Ovary (tissue), 9 donors: ENCODE measurements around the gene TBC1D24. TPM values are rescaled to one million over a fixed set of nuclear protein-coding genes. Genes with fewer than 3 reads are reported as not detected.

Experiments used
- DNase-seq, 5 donors: peaks; one replicate each; pipeline ENCODE4 v3.0.0-alpha.2; 2019 to 2020
- H3K27ac ChIP-seq, 2 donors: fragments of 200-600 bp; one replicate each; pipeline versions ENCODE4 v1.5.1 to v1.8.0; 2019 to 2022
- H3K27me3 ChIP-seq: fragments of 200-600 bp; one replicate; pipeline ENCODE4 v1.8.0; 2022
- H3K36me3 ChIP-seq: fragments of 200-600 bp; sonication (generic); one replicate; pipeline ENCODE4 v1.5.1; 2019
- H3K4me1 ChIP-seq: one replicate; pipeline ENCODE4 v1.8.1; 2013; ENCODE audit warnings: mild to moderate bottlenecking, moderate library complexity; ENCODE audit not compliant: insufficient read depth
- H3K4me3 ChIP-seq: fragments of 200-600 bp; sonication (generic); one replicate; pipeline ENCODE4 v1.5.1; 2017
- H3K9me3 ChIP-seq, 2 donors: fragments of 200-600 bp in 1 of 2; sonication (generic) in 1 of 2; one replicate each; pipeline versions ENCODE4 v1.5.1 to v1.8.1; 2013 to 2019; ENCODE audit warnings: mild to moderate bottlenecking in 1 of 2, moderate library complexity in 1 of 2
- EP300 ChIP-seq: sonication (generic); formaldehyde crosslinking; IDR thresholded peaks from one replicate; pipeline ENCODE4 v1.6.1; 2017; ENCODE audit warnings: antibody characterized with exemption
- POLR2A ChIP-seq: fragments of 450-650 bp; IDR thresholded peaks from one replicate; pipeline ENCODE4 v1.6.1; 2017; ENCODE audit warnings: antibody characterized with exemption, mild to moderate bottlenecking, moderate library complexity
- WGBS, 3 donors: extraction: QIAGEN DNeasy Blood & Tissue Kit in 1 of 3; methylation state at CpG; one replicate each; pipeline versions ENCODE4 v1.1.5 to v1.1.7; 2013 to 2017; 5-methylcytosine and 5-hydroxymethylcytosine counted together
- intact Hi-C, 4 donors: fragments of 100-400 bp; cut with DNase I; formaldehyde crosslinking; loops; one replicate each; pipeline versions ENCODE4 v1.11.0 to v1.15.1; 2022 to 2023
- polyA plus RNA-seq, 2 donors: library from polyadenylated mRNA; stranded (reverse); fragments of 200-250 nt in 1 of 2; fragments of 350-450 nt in 1 of 2; fragmentation: Illumina TruSeq in 1 of 2; extraction: RNeasy Lipid Tissue Mini Kit (QIAGEN cat#74804) in 1 of 2; gene quantifications; one replicate each; pipeline ENCODE4 v1.2.3, GENCODE V29; 2013 to 2014
- total RNA-seq, 7 donors: library from RNA; depleted of rRNA in 2 of 7; stranded (reverse); fragments of >200 nt in 2 of 7; fragmentation: NEBNext Ultra II Directional in 3 of 7; extraction: Animal tissue kit (Norgen Biotek cat#: 25700) in 3 of 7; gene quantifications; one replicate each; pipeline versions ENCODE4 v1.1.0 to v1.2.4, GENCODE V29; 2016 to 2023
- TF ChIP-seq, protein P1 (sequence below), 3 donors: fragments of 450-650 bp in 2 of 3; fragments of 200-600 bp in 1 of 3; IDR thresholded peaks; one replicate each; pipeline versions ENCODE4 v1.5.1 to v1.8.0; 2016 to 2022; ENCODE audit warnings: antibody characterized with exemption in 3 of 3, mild to moderate bottlenecking in 1 of 3
- donor health status: DM: no; HTN: no; CAD: no; lungs with moderate emphysema.
- donor health status: DM: no; HTN: no; CAD: no.
- donor health status: Bipolar disorder and iron deficiency.
- donor health status: DM: yes; HTN: yes; CAD: no.
- donor health status: DM: no; HTN: no; CAD: no.
- donor health status: DM: yes; HTN: yes; CAD: no.

The TBC1D24 gene
- total and polyA plus RNA-seq, 9 donors = 1.9 to 8.1 (median 6.0) TPM

DNA sequence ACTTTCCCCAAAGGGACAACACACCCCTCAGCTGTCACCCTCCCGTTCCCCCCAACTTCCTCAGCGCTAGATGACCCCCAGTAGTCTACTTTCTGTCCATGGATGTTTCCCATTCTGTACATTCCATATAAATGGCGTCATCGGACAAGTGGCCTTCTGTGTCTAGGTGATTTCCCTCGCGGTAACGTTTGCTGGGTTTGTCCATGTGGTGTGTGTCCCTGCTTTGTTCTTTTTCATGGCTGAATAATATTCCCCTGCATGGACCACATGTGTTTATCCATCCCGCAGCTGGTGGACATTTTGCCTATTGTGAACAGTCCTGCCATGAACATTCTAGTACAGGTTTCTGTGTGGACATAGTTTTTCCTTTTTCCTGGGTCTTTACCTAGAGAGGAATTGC lies 22.3 kb upstream of the TBC1D24 start:
- intact Hi-C loops = no loop called here
- no peaks in the 10 kb centered on the region for H3K36me3 ChIP-seq
- 94 to 95% (median 94%) methylated on average over 8 of the region's 8 CpGs for WGBS, 3 donors
- no peak overlapping the region for H3K27ac ChIP-seq
- H3K4me1 ChIP-seq = no peaks in the 10 kb centered on the region
- H3K9me3 ChIP-seq = no peaks in the 10 kb centered on the region
- no peak overlapping the region for H3K4me3 ChIP-seq
- TF ChIP-seq EP300 (no peak), POLR2A (no peak)
- TF ChIP-seq, protein P1, sequence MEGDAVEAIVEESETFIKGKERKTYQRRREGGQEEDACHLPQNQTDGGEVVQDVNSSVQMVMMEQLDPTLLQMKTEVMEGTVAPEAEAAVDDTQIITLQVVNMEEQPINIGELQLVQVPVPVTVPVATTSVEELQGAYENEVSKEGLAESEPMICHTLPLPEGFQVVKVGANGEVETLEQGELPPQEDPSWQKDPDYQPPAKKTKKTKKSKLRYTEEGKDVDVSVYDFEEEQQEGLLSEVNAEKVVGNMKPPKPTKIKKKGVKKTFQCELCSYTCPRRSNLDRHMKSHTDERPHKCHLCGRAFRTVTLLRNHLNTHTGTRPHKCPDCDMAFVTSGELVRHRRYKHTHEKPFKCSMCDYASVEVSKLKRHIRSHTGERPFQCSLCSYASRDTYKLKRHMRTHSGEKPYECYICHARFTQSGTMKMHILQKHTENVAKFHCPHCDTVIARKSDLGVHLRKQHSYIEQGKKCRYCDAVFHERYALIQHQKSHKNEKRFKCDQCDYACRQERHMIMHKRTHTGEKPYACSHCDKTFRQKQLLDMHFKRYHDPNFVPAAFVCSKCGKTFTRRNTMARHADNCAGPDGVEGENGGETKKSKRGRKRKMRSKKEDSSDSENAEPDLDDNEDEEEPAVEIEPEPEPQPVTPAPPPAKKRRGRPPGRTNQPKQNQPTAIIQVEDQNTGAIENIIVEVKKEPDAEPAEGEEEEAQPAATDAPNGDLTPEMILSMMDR (IDR thresholded peaks at IDR 0.05) = no peak
- DNase-seq = no peak
- H3K27me3 ChIP-seq = no peaks in the 10 kb centered on the region

DNA sequence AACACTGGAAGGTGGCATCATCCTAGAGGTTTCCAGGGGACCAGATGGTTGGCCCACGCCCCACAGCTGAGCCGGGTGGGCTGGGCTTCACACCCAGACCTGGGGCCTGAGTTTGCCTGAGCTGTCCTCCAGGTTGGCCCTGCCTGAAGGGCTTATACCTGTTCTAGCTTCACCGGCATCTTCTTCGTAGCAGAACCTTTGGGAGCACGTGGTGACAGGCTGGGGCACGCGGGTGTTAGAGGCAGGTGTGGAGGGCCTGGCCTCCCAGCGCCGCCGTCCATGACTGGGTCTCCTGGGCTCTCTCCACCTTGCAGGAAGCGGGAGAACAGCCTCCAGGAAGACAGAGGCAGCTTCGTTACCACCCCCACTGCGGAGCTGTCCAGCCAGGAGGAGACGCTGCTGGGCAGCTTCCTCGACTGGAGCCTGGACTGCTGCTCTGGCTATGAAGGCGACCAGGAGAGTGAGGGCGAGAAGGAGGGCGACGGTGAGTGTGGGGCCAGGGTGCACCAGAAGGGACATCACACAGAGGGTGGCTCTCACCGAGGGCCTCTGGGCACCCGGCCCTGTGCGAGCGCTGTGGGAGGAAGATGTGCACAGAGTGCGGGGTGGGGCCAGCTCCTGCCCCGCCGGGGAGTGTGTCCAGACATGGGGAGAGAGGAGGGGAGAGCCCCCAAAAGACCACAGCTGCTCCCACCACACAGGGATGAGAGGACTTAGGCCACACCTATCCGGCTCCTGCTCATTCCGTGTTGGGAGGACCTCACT lies 19.7 kb upstream of the TBC1D24 start:
- no peak for TF ChIP-seq POLR2A
- TF ChIP-seq, protein P1 (IDR thresholded peaks at IDR 0.05) = no peak
- TF ChIP-seq EP300 = no peak
- no peak overlapping the region for H3K4me3 ChIP-seq
- intact Hi-C loops = no loop called here
- no peaks in the 10 kb centered on the region for H3K27me3 ChIP-seq
- H3K4me1 ChIP-seq = peaks cover 3% of the 10 kb centered on the region
- H3K9me3 ChIP-seq = no peaks in the 10 kb centered on the region
- WGBS, 3 donors = 90 to 92% (median 91%) methylated on average over 28 of the region's 28 CpGs
- no peaks in the 10 kb centered on the region for H3K36me3 ChIP-seq
- DNase-seq = peak in 1 of 5 donors; percentile 18
- H3K27ac ChIP-seq = no peak overlapping the region

DNA sequence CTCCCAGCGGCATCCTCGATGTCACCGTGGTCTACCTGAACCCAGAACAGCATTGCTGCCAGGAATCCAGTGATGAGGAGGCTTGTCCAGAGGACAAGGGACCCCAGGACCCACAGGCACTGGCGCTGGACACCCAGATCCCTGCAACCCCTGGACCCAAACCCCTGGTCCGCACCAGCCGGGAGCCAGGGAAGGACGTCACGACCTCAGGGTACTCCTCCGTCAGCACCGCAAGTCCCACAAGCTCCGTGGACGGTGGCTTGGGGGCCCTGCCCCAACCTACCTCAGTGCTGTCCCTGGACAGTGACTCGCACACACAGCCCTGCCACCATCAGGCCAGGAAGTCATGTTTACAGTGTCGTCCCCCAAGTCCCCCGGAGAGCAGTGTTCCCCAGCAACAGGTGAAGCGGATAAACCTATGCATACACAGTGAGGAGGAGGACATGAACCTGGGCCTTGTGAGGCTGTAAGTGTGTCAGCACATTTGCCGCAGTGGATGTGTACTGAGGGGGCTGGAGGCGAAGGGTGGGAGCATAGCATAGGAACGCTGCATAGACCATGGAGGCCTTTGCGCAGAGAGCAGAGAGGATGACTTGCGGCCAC lies 18.3 kb upstream of the TBC1D24 start:
- Histone ChIP-seq H3K36me3 (no peaks in the 10 kb centered on the region), H3K4me1 (peaks cover 3% of the 10 kb centered on the region), H3K27me3 (no peaks in the 10 kb centered on the region), H3K4me3 (no peak overlapping the region), H3K27ac (no peak overlapping the region), H3K9me3 (no peaks in the 10 kb centered on the region)
- 89 to 94% (median 91%) methylated on average over 21 of the region's 21 CpGs for WGBS, 3 donors
- TF ChIP-seq EP300 = no peak
- no peak for TF ChIP-seq POLR2A
- intact Hi-C loops = no loop called here
- DNase-seq = no peak

DNA sequence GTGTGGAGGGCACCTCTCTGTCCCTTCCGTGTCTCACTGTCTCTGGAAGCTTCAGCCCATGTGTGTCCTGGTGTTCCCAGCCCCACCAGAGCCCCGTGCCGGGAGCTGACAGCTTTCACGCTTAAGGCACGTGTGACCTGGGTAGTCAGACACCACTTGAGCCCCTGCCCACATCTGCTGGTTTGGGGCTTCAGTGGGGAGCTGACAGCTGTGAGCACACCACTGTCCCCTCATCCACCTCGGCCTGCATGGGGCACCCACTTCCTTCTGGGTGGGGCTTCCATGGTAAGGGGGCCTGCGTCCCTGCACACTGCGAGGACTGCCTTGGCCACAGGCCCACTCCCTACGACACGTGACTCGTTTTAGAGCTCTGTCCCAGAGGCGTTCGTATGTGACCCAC lies 17.7 kb upstream of the TBC1D24 start:
- peak in 2 of 5 donors; percentile 16 to 34 for DNase-seq
- TF ChIP-seq EP300 (no peak), POLR2A (no peak)
- TF ChIP-seq, protein P1 (IDR thresholded peaks at IDR 0.05) = no peak
- H3K27me3 ChIP-seq = no peaks in the 10 kb centered on the region
- no peak overlapping the region for H3K27ac ChIP-seq
- intact Hi-C loops = no loop called here
- H3K4me1 ChIP-seq = peaks cover 3% of the 10 kb centered on the region
- WGBS, 3 donors = 66 to 68% (median 68%) methylated on average over 12 to 13 of the region's 13 CpGs
- no peak overlapping the region for H3K4me3 ChIP-seq
- H3K9me3 ChIP-seq = no peaks in the 10 kb centered on the region
- no peaks in the 10 kb centered on the region for H3K36me3 ChIP-seq

DNA sequence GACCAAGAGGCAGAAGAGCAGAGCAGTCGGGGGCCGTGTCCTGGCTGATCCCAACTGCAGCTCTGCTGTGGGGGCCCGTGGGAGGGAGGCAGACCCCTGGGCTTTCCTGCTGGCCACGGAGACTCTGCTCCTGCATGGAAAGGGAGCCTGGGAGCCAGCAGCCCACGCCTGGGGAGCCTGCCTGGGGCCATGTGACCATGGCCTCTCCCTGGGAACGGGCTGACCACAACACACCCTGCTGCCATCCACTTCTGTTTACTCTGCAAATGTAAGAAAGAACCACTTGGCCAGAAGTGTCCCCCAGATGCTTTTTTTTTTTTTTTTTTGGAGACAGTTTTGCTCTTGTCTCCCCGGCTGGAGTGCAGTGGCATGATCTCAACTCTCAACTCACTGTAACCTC lies 17.0 kb upstream of the TBC1D24 start:
- H3K4me3 ChIP-seq = no peak overlapping the region
- intact Hi-C loops = no loop called here
- no peak overlapping the region for H3K27ac ChIP-seq
- no peaks in the 10 kb centered on the region for H3K27me3 ChIP-seq
- H3K4me1 ChIP-seq = peaks cover 3% of the 10 kb centered on the region
- WGBS, 3 donors = 55 to 58% (median 57%) methylated on average over 7 of the region's 7 CpGs
- H3K9me3 ChIP-seq = no peaks in the 10 kb centered on the region
- TF ChIP-seq EP300 (no peak), POLR2A (no peak)
- DNase-seq = peak in 1 of 5 donors; percentile 15
- H3K36me3 ChIP-seq = no peaks in the 10 kb centered on the region
